SK-N-SH (cell line): ENCODE results near the gene LSM14B. TPM values are rescaled to one million over a fixed set of nuclear protein-coding genes. Genes with fewer than 3 reads are reported as not detected.
A peak's percentile ranks its signal among the peaks of the same experiment; 100 is the strongest.

Source experiments
- CTCF ChIA-PET: fragments of 300-600, 350-600 bp; formaldehyde crosslinking; extraction: SDS; loops from one replicate; lab custom pipeline; 2021; lab: Yijun Ruan, JAX
- POLR2A ChIA-PET: fragments of 350-600 bp; sonication (Branson Sonifier 250); formaldehyde crosslinking; extraction: SDS; loops from one replicate; lab custom pipeline; 2020; ENCODE audit warnings: antibody characterized with exemption, inconsistent platforms; lab: Yijun Ruan, JAX
- DNase-seq: peaks from one replicate; pipeline ENCODE4 v3.0.0; 2012
- H2AFZ ChIP-seq: fragments of 200-600 bp; sonication (generic); 2 replicates; pipeline ENCODE4 v1.8.1; 2016; ENCODE audit warnings: antibody characterized with exemption, mild to moderate bottlenecking, low read depth
- H3F3A ChIP-seq: fragments of 200-600 bp; sonication (generic); replicated peaks from 2 replicates; pipeline ENCODE3; 2016; ENCODE audit warnings: antibody characterized with exemption, mild to moderate bottlenecking; ENCODE audit not compliant: insufficient read depth
- H3K27ac ChIP-seq, 2 experiments: fragments of 200-500 bp in 1 of 2; fragments of 200-600 bp in 1 of 2; sonication (Bioruptor generic) in 1 of 2; sonication (generic), shearing (Covaris generic) in 1 of 2; 2 replicates each; pipeline versions ENCODE4 v1.5.1 to v1.6.1; 2014 to 2016; ENCODE audit warnings: low read depth in 2 of 2, inconsistent platforms in 1 of 2, low read length in 1 of 2, mild to moderate bottlenecking in 1 of 2, mixed read lengths in 1 of 2
- H3K27me3 ChIP-seq: fragments of 200-600 bp; sonication (generic), shearing (Covaris generic); 2 replicates; pipeline ENCODE4 v1.6.1; 2016; ENCODE audit warnings: mixed run types; ENCODE audit not compliant: insufficient read depth
- H3K36me3 ChIP-seq, 2 experiments: fragments of 200-500 bp in 1 of 2; fragments of 200-600 bp in 1 of 2; sonication (Bioruptor generic) in 1 of 2; sonication (generic) in 1 of 2; replicated peaks in 1 of 2; 2 replicates each; pipeline versions ENCODE3 to v1.5.1; 2014 to 2016; ENCODE audit warnings: low read length in 1 of 2, mild to moderate bottlenecking in 1 of 2; ENCODE audit not compliant: insufficient read depth in 2 of 2, control insufficient read depth in 1 of 2
- H3K4me1 ChIP-seq, 2 experiments: fragments of 200-500 bp in 1 of 2; fragments of 200-600 bp in 1 of 2; sonication (Bioruptor generic) in 1 of 2; sonication (generic), shearing (Covaris generic) in 1 of 2; 2 replicates each; pipeline versions ENCODE4 v1.5.1 to v1.6.1; 2014 to 2016; ENCODE audit warnings: low read depth in 1 of 2, low read length in 1 of 2, mixed run types in 1 of 2; ENCODE audit not compliant: insufficient read depth in 2 of 2, control insufficient read depth in 1 of 2
- H3K4me2 ChIP-seq: fragments of 200-600 bp; sonication (generic), shearing (Covaris generic); 2 replicates; pipeline ENCODE4 v1.6.1; 2017; ENCODE audit warnings: mixed run types
- H3K4me3 ChIP-seq, 2 experiments: fragments of 200-500 bp in 1 of 2; fragments of 200-600 bp in 1 of 2; sonication (Bioruptor generic) in 1 of 2; sonication (generic), shearing (Covaris generic) in 1 of 2; 2 replicates each; pipeline versions ENCODE4 v1.5.1 to v1.8.1; 2014 to 2016; ENCODE audit warnings: low read depth in 2 of 2, inconsistent platforms in 1 of 2, low read length in 1 of 2, mild to moderate bottlenecking in 1 of 2, mixed read lengths in 1 of 2, moderate library complexity in 1 of 2
- H3K79me2 ChIP-seq: fragments of 200-600 bp; sonication (generic); 2 replicates; pipeline ENCODE4 v1.8.1; 2017; ENCODE audit warnings: mild to moderate bottlenecking; ENCODE audit not compliant: insufficient read depth
- H3K9ac ChIP-seq: fragments of 200-600 bp; sonication (generic); 2 replicates; pipeline ENCODE4 v1.6.1; 2017; ENCODE audit warnings: mixed run types
- H3K9me2 ChIP-seq: fragments of 200-600 bp; sonication (generic); 2 replicates; pipeline ENCODE4 v1.6.1; 2017; ENCODE audit warnings: mixed run types
- H3K9me3 ChIP-seq: fragments of 200-600 bp; sonication (generic); 2 replicates; pipeline ENCODE4 v1.6.1; 2017; ENCODE audit warnings: mixed run types, mild to moderate bottlenecking, moderate library complexity
- H4K20me1 ChIP-seq: fragments of 200-600 bp; sonication (generic); 2 replicates; pipeline ENCODE4 v1.6.1; 2017; ENCODE audit warnings: mild to moderate bottlenecking, mixed run types; ENCODE audit not compliant: insufficient read depth
- FOXJ3 ChIP-seq: sonication (generic); formaldehyde crosslinking; IDR thresholded peaks from 2 replicates; pipeline ENCODE4 v1.5.1; 2020; ENCODE audit warnings: mild to moderate bottlenecking, missing genetic modification reagents
- GATA2 ChIP-seq: sonication (generic); formaldehyde crosslinking; IDR thresholded peaks from 2 replicates; pipeline ENCODE4 v1.5.0; 2020; ENCODE audit warnings: mild to moderate bottlenecking, missing genetic modification reagents
- NRF1 ChIP-seq: IDR thresholded peaks from 2 replicates; pipeline ENCODE4 v1.6.1; 2012; ENCODE audit warnings: low read depth, mild to moderate bottlenecking, low read length
- SIN3A ChIP-seq: IDR thresholded peaks from 2 replicates; pipeline ENCODE4 v1.6.1; 2012; ENCODE audit warnings: low read depth, mild to moderate bottlenecking, low read length, moderate library complexity, borderline replicate concordance
- WGBS: methylation state at CpG from one replicate; pipeline ENCODE4 v1.1.6; 2017; ENCODE audit warnings: low lambda C conversion rate; 5-methylcytosine and 5-hydroxymethylcytosine counted together
- polyA plus RNA-seq, 3 experiments: library from polyadenylated mRNA; depleted of rRNA; stranded (reverse); fragments of >200 nt; gene quantifications; 2 replicates each; pipeline ENCODE4 v1.2.3, GENCODE V29; 2012
- TF ChIP-seq, protein P1 (sequence below): fragments of 150-350 bp; IDR thresholded peaks from 2 replicates; pipeline ENCODE4 v1.6.1; 2017; ENCODE audit warnings: antibody characterized with exemption, low read length, low read depth, borderline replicate concordance

The LSM14B gene
- polyA plus RNA-seq, 1 of the 3 experiments (the other 2 are of a cell fraction) = 64.6 TPM

DNA sequence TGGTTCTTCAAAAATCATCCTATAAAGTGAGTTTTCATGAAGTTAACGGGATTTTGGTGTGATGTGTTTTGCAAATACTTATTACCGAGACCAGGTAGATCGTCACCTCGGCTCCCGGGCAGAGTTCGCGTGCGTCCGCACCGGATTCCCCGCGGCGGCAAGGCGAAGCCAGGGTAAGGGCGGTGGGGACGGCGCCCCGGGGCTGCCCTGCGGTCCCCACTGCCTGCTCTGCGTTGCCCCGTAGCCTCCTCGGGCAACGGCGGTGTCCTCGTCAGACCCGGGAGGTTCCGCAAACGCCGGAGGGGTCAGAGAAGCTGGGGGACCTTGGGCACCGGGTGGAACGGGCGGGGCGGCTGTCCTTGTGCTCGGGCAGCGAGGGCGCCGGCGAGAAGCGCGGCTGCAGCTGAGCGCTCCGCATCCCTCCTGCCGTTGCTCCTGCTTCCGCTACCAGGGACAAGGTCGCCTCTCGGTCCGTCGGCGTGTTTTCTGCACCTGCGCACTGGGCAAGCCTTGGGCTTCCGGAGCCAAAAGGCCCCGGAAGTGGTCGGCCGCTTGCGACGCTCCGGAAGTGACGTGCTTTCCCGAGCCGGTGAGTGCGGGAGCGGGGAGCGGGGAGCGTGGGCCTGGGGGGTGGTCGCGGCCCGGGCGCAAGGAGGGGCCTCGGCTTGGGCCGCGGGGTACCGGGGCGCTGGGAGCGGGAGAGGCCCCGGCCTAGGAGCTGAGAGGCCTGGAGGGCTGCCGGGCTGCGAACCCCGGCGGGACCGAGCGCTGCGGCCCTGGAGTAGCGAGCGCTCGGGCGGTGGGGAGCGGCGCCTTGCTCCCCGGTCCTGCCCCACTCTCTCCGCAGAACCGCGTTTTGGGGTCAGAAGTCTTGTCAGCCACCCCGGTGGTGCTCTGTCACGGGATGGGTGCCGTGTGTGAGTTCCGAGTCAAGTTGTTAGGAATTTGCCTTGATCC is 60.5 kb downstream of the LSM14B start, which contains the start of gene MTG2 (continued):
- TF ChIP-seq, protein P1, sequence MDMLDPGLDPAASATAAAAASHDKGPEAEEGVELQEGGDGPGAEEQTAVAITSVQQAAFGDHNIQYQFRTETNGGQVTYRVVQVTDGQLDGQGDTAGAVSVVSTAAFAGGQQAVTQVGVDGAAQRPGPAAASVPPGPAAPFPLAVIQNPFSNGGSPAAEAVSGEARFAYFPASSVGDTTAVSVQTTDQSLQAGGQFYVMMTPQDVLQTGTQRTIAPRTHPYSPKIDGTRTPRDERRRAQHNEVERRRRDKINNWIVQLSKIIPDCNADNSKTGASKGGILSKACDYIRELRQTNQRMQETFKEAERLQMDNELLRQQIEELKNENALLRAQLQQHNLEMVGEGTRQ = no peak
- TF ChIP-seq FOXJ3 (CRISPR knock-in tag) = peak; percentile 55; the same call in 1 of the 2 replicates
- TF ChIP-seq SIN3A = peak; percentile 79; the same call in 1 of the 2 replicates
- TF ChIP-seq GATA2 (CRISPR knock-in tag) = no peak

- Histone ChIP-seq H3K9me3 (no peaks in the 10 kb centered on the region), H3K9ac (peak overlapping the region; percentile 97), H3K36me3 (peaks cover 8 to 15% of the 10 kb centered on the region in 2 experiments), H3K4me3 (peak overlapping the region; percentile 92 to 98), H3K4me1 (peaks cover 6 to 11% of the 10 kb centered on the region in 2 experiments; a peak in 1 of 4 replicates), H4K20me1 (peaks cover 5% of the 10 kb centered on the region), H2AFZ (peak overlapping the region; percentile 48; the same call in 1 of the 2 replicates), H3K4me2 (peak overlapping the region; percentile 89), H3K27ac (peak overlapping the region; percentile 78 to 82), H3F3A (peaks cover 29% of the 10 kb centered on the region), H3K9me2 (no peaks in the 10 kb centered on the region), H3K27me3 (no peaks in the 10 kb centered on the region), H3K79me2 (peaks cover 61% of the 10 kb centered on the region)
- POLR2A ChIA-PET = no interaction called here
- DNase-seq = peak; percentile 59
- no peak for TF ChIP-seq NRF1
- CTCF ChIA-PET = no interaction called here
- WGBS = 25% methylated on average over 25 of the region's 25 CpGs
These were observed 61.3 kb downstream of the LSM14B start for GRCh38 chr20:62183426-62184142.

Other genes with a start within 250 kb of the LSM14B start
- 2.9 and 4.8 TPM in 2 replicates for gene TAF4, start 56.6 kb upstream of the LSM14B start, polyA plus RNA-seq (2012; rRNA removed)
- 687 and 801 TPM in 2 replicates for gene PSMA7, start 20.9 kb downstream of the LSM14B start, polyA plus RNA-seq (2012; rRNA removed)
- gene SS18L1, start 21.3 kb downstream of the LSM14B start, polyA plus RNA-seq (2012; rRNA removed) = 10.7 and 13.1 TPM in 2 replicates
- 36.6 and 42.9 TPM in 2 replicates for gene MTG2, start 60.6 kb downstream of the LSM14B start, polyA plus RNA-seq (2012; rRNA removed)
- 0.02 TPM in 2 replicates for gene HRH3, start 97.8 kb downstream of the LSM14B start, polyA plus RNA-seq (2012; rRNA removed)
- 17.7 and 18.7 TPM in 2 replicates for gene OSBPL2, start 116.0 kb downstream of the LSM14B start, polyA plus RNA-seq (2012; rRNA removed)
- 137 and 142 TPM in 2 replicates for gene ADRM1, start 180.5 kb downstream of the LSM14B start, polyA plus RNA-seq (2012; rRNA removed)
- gene LAMA5, start 244.8 kb downstream of the LSM14B start, polyA plus RNA-seq (2012; rRNA removed) = 16.1 and 27.2 TPM in 2 replicates